ENCODE data around the gene DPH1.

GRCh38 chr17:2003525-2003924 is 26.4 kb upstream of the DPH1 start:
- TF ChIP-seq, protein P1, sequence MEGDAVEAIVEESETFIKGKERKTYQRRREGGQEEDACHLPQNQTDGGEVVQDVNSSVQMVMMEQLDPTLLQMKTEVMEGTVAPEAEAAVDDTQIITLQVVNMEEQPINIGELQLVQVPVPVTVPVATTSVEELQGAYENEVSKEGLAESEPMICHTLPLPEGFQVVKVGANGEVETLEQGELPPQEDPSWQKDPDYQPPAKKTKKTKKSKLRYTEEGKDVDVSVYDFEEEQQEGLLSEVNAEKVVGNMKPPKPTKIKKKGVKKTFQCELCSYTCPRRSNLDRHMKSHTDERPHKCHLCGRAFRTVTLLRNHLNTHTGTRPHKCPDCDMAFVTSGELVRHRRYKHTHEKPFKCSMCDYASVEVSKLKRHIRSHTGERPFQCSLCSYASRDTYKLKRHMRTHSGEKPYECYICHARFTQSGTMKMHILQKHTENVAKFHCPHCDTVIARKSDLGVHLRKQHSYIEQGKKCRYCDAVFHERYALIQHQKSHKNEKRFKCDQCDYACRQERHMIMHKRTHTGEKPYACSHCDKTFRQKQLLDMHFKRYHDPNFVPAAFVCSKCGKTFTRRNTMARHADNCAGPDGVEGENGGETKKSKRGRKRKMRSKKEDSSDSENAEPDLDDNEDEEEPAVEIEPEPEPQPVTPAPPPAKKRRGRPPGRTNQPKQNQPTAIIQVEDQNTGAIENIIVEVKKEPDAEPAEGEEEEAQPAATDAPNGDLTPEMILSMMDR (IDR thresholded peaks at IDR 0.05): no peak
- no peak for TF ChIP-seq POLR2A (IDR thresholded peaks at IDR 0.05)
- TF ChIP-seq POLR2AphosphoS5 (IDR thresholded peaks at IDR 0.05): no peak
- no peak for TF ChIP-seq EP300 (IDR thresholded peaks at IDR 0.05)
